GM18951 (cell line): ENCODE results near the gene ANKRD29.
"Not testable (repeated sequence)": the region's sequence is repeated elsewhere in the genome, so short reads cannot be mapped to it uniquely, and the experiment has no call there.

Experiments
- POLR2A ChIP-seq: IDR thresholded peaks from 4 replicates; pipeline ENCODE4 v1.6.1; 2011; ENCODE audit warnings: mild to moderate bottlenecking; ENCODE audit not compliant: insufficient read length, insufficient read depth; ENCODE audit errors: extremely low read depth
- in situ Hi-C: fragments of 300-500 bp; cut with MboI; formaldehyde crosslinking; loops from one replicate; pipeline ENCODE4 v1.12.0; 2022; ENCODE audit warnings: low sequenced_read_pairs, mixed read lengths, inconsistent platforms; ENCODE audit not compliant: unreplicated experiment

Gene ANKRD29

GRCh38 chr18:23569299-23570063 is 93.2 kb downstream of the ANKRD29 start:
- no peak for TF ChIP-seq POLR2A
- in situ Hi-C loops = no loop called here

- in situ Hi-C loops = no loop called here
- no peak for TF ChIP-seq POLR2A
Measured at GRCh38 chr18:23568281-23569138, 94.2 kb downstream of the ANKRD29 start.

- in situ Hi-C loops = no loop called here
- TF ChIP-seq POLR2A = no peak
Measured at GRCh38 chr18:23567671-23568070, 95.0 kb downstream of the ANKRD29 start.

GRCh38 chr18:23565916-23566547 is 96.7 kb downstream of the ANKRD29 start:
- TF ChIP-seq POLR2A = no peak
- in situ Hi-C loops = no loop called here

- in situ Hi-C loops = no loop called here
- no peak for TF ChIP-seq POLR2A
Measured at GRCh38 chr18:23563377-23564043, 99.2 kb downstream of the ANKRD29 start.

GRCh38 chr18:23560186-23560585 is 102.5 kb downstream of the ANKRD29 start:
- in situ Hi-C loops = no loop called here
- no peak for TF ChIP-seq POLR2A

- in situ Hi-C loops = not testable (repeated sequence)
Measured at GRCh38 chr18:23557511-23557910, 105.2 kb downstream of the ANKRD29 start.

GRCh38 chr18:23556145-23556780 is 106.4 kb downstream of the ANKRD29 start:
- TF ChIP-seq POLR2A = no peak
- in situ Hi-C loops = no loop called here

GRCh38 chr18:23553887-23554286 is 108.8 kb downstream of the ANKRD29 start:
- in situ Hi-C loops = no loop called here
- TF ChIP-seq POLR2A = no peak

GRCh38 chr18:23552505-23552904 is 110.2 kb downstream of the ANKRD29 start:
- in situ Hi-C loops = no loop called here
- no peak for TF ChIP-seq POLR2A

GRCh38 chr18:23551978-23552377 is 110.7 kb downstream of the ANKRD29 start:
- in situ Hi-C loops = no loop called here
- no peak for TF ChIP-seq POLR2A

- TF ChIP-seq POLR2A = no peak
Measured at GRCh38 chr18:23550898-23551297, 111.8 kb downstream of the ANKRD29 start.

More at GRCh38 chr18:23550898-23551297, 111.8 kb downstream of the ANKRD29 start:
- in situ Hi-C loops = no loop called here
